Ovary (tissue), 3 donors: ENCODE results near the gene RNU1-3.
"Not testable (repeated sequence)": the region's sequence is repeated elsewhere in the genome, so short reads cannot be mapped to it uniquely, and the experiment has no call there.

ENCODE experiments used
- EP300 ChIP-seq: sonication (generic); formaldehyde crosslinking; IDR thresholded peaks from one replicate; pipeline ENCODE4 v1.6.1; 2017; ENCODE audit warnings: antibody characterized with exemption
- POLR2A ChIP-seq: fragments of 450-650 bp; IDR thresholded peaks from one replicate; pipeline ENCODE4 v1.6.1; 2017; ENCODE audit warnings: antibody characterized with exemption, mild to moderate bottlenecking, moderate library complexity
- TF ChIP-seq, protein P1 (sequence below), 3 donors: fragments of 450-650 bp in 2 of 3; fragments of 200-600 bp in 1 of 3; IDR thresholded peaks; one replicate each; pipeline versions ENCODE4 v1.5.1 to v1.8.0; 2016 to 2022; ENCODE audit warnings: antibody characterized with exemption in 3 of 3, mild to moderate bottlenecking in 1 of 3
- donor health status: DM: no; HTN: no; CAD: no.

DNA sequence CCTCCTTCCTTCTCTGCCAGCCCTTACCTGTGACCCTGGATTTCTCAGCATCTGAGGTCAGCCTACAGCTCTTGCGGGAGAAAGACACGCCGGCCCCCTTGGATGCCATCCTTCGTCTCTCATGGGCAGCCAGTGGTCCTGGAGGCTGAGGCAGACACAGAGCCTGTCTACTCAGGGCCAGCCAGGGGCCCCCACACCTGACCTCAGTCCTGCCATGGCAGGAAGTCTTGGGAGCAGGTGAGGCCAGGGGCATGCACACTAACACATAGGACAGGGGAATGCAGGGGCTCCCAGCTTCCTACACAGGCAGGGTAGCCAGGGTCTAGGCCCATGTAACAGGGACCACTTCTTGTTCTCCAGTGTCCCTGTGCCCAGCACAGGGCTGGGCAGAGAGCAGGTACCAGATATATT, 23.7 kb downstream of the RNU1-3 start:
- not testable (repeated sequence) for TF ChIP-seq POLR2A, EP300
- TF ChIP-seq, protein P1, sequence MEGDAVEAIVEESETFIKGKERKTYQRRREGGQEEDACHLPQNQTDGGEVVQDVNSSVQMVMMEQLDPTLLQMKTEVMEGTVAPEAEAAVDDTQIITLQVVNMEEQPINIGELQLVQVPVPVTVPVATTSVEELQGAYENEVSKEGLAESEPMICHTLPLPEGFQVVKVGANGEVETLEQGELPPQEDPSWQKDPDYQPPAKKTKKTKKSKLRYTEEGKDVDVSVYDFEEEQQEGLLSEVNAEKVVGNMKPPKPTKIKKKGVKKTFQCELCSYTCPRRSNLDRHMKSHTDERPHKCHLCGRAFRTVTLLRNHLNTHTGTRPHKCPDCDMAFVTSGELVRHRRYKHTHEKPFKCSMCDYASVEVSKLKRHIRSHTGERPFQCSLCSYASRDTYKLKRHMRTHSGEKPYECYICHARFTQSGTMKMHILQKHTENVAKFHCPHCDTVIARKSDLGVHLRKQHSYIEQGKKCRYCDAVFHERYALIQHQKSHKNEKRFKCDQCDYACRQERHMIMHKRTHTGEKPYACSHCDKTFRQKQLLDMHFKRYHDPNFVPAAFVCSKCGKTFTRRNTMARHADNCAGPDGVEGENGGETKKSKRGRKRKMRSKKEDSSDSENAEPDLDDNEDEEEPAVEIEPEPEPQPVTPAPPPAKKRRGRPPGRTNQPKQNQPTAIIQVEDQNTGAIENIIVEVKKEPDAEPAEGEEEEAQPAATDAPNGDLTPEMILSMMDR (IDR thresholded peaks at IDR 0.05), result not testable (repeated sequence)
